ENCODE results near the gene PAQR6. TPM values are rescaled to one million over a fixed set of nuclear protein-coding genes. Genes with fewer than 3 reads are reported as not detected.
A peak's percentile ranks its signal among the peaks of the same experiment; 100 is the strongest.

PAQR6 gene
- total RNA-seq, 4 donors from 2014 or later: 4.5 to 18.5 (median 7.2) TPM

- DNase-seq (ENCODE audit: low spot score in 2 of 2): no peak
- Histone ChIP-seq H3K36me3 (peaks cover 15% of the 10 kb centered on the region), H3K9me3 (no peaks in the 10 kb centered on the region), H3K4me1 (peaks cover 19% of the 10 kb centered on the region), H3K27ac (no peak overlapping the region), H3K4me3 (no peak overlapping the region), H3K27me3 (no peaks in the 10 kb centered on the region)
- 82% methylated on average over 5 of the region's 5 CpGs for WGBS
- TF ChIP-seq POLR2A (IDR thresholded peaks at IDR 0.05) (no peak), CTCF (IDR thresholded peaks at IDR 0.05) (no peak), POLR2AphosphoS5 (IDR thresholded peaks at IDR 0.05) (no peak), EP300 (IDR thresholded peaks at IDR 0.05) (no peak)
These were observed 49.0 kb downstream of the PAQR6 start for GRCh38 chr1:156198831-156199349.

- Histone ChIP-seq H3K27ac (no peak overlapping the region), H3K27me3 (no peaks in the 10 kb centered on the region), H3K4me1 (peaks cover 24% of the 10 kb centered on the region), H3K4me3 (no peak overlapping the region), H3K36me3 (peaks cover 15% of the 10 kb centered on the region), H3K9me3 (no peaks in the 10 kb centered on the region)
- TF ChIP-seq EP300 (IDR thresholded peaks at IDR 0.05): no peak
- no peak for TF ChIP-seq POLR2A (IDR thresholded peaks at IDR 0.05)
- DNase-seq (ENCODE audit: low spot score in 2 of 2): no peak
- WGBS: 88% methylated on average over 1 of the region's 2 CpGs
These were observed 51.4 kb downstream of the PAQR6 start for GRCh38 chr1:156196445-156196844.

- Histone ChIP-seq H3K36me3 (peaks cover 15% of the 10 kb centered on the region), H3K27me3 (no peaks in the 10 kb centered on the region), H3K9me3 (no peaks in the 10 kb centered on the region), H3K27ac (no peak overlapping the region), H3K4me3 (no peak overlapping the region), H3K4me1 (peaks cover 24% of the 10 kb centered on the region)
- DNase-seq (ENCODE audit: low spot score in 2 of 2): no peak
- TF ChIP-seq POLR2AphosphoS5 (IDR thresholded peaks at IDR 0.05) (no peak), POLR2A (IDR thresholded peaks at IDR 0.05) (no peak), EP300 (IDR thresholded peaks at IDR 0.05) (no peak), CTCF (IDR thresholded peaks at IDR 0.05) (no peak)
- WGBS: 71% methylated on average over 4 of the region's 4 CpGs
These were observed 52.0 kb downstream of the PAQR6 start for GRCh38 chr1:156195853-156196252.

DNA sequence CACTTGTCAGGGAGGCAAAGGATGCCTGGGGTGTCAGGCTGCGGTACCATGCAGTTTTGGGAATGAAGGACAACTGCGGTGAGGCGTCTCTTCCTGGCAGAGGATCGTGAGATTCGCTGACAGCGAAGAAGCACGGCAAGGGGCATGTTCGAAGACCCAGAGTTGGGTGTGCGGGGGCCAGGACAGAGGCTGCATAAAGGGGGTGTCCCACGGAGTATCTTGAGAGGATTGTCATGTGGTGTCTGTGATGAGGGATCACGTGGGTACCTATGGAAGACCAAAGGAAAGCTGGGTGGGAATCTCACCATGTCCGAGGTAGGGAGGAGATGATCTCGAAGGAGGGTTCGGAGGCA is 53.6 kb downstream of the PAQR6 start:
- WGBS: 9% methylated on average over 13 of the region's 14 CpGs
- no peak for DNase-seq (ENCODE audit: low spot score in 2 of 2)
- no peaks in the 10 kb centered on the region for H3K9me3 ChIP-seq

DNA sequence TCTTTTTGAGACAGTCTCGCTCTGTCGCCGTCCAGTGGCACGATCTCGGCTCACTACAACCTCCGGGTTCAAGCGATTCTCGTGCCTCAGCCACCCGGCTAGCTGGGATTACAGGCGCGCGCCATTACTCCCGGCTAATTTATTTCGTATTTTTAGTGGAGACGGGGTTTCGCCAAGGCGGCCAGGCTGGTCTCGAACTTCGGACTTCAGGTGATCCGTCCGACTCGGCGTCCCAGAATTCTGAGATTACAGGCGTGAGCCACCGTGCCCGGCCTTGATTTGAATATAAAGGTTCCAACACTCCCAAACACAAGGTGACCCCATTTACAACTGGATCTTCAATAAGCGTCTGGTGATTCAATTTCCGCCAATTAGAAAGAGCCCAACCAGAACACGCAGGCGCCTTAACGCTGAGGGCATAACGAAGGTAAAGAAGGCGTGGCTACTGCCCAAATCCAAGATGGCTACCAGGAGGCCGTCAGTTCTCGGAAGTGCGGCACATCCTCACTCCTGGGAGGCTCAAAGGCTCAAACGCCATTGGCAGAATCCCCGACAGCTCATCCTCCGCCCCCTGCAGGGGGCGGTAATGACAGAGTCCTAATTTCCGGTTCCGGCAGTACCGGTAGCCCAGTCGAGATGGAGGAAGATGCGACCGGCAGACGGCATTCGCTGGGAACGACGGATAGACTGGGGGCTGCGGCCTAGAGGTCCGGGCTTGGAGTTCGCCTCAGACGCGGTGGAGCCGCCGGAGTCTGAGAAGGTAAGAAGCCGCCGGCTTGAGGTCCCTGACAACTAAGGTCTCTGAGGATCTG is 54.2 kb downstream of the PAQR6 start, which contains the start of gene SLC25A44:
SLC25A44 (plus strand) TSS at position 617 of the 812 bp plus-strand sequence. CDS start 5,744 bp downstream, outside the sequence.
- no peaks in the 10 kb centered on the region for H3K27me3 ChIP-seq
- H3K9me3 ChIP-seq: no peaks in the 10 kb centered on the region
- WGBS: 1% methylated on average over 55 of the region's 59 CpGs
- peak; percentile 98 for DNase-seq (ENCODE audit: low spot score in 2 of 2)
- no peaks in the 10 kb centered on the region for H3K36me3 ChIP-seq
- peak within 1 kb of the TSS; percentile 68 for H3K27ac ChIP-seq
- TF ChIP-seq POLR2AphosphoS5 (IDR thresholded peaks at IDR 0.05) (peak in 2 of 3 donors; percentile 49 to 91), CTCF (IDR thresholded peaks at IDR 0.05) (peak; percentile 48 to 61), POLR2A (IDR thresholded peaks at IDR 0.05) (no peak), EP300 (IDR thresholded peaks at IDR 0.05) (no peak)
- peaks cover 21% of the 10 kb centered on the region for H3K4me1 ChIP-seq
- H3K4me3 ChIP-seq: peak within 1 kb of the TSS; percentile 77

More for the DNA sequence above, 53.6 kb downstream of the PAQR6 start:
- Histone ChIP-seq H3K36me3 (peaks cover 2% of the 10 kb centered on the region), H3K4me3 (peak overlapping the region; percentile 77), H3K27ac (peak overlapping the region; percentile 38), H3K27me3 (no peaks in the 10 kb centered on the region), H3K4me1 (peaks cover 21% of the 10 kb centered on the region)
- no peak for TF ChIP-seq CTCF (IDR thresholded peaks at IDR 0.05)
- TF ChIP-seq POLR2AphosphoS5 (IDR thresholded peaks at IDR 0.05): no peak
- TF ChIP-seq EP300 (IDR thresholded peaks at IDR 0.05): no peak
- no peak for TF ChIP-seq POLR2A (IDR thresholded peaks at IDR 0.05)

Other genes starting within 250 kb of the PAQR6 start
- gene SSR2, start 227.1 kb downstream of the PAQR6 start, total RNA-seq: 100 to 1,000 TPM; 160 to 278 (median 240) TPM
- gene UBQLN4, start 194.3 kb downstream of the PAQR6 start, total RNA-seq: 10 to 100 TPM; 32.7 to 42.7 (median 39.8) TPM
- 10 to 100 TPM; 27.3 to 66.6 (median 57.7) TPM for gene LAMTOR2, start 193.3 kb downstream of the PAQR6 start, total RNA-seq
- gene RAB25, start 186.9 kb downstream of the PAQR6 start, total RNA-seq: 100 to 1,000 TPM; 150 to 284 (median 205) TPM
- 1 to 10 TPM in 2 of 4 donors, under 1 TPM in 2; 0.42 to 2.7 (median 1.0) TPM for gene MEX3A, start 165.6 kb downstream of the PAQR6 start, total RNA-seq
- 100 to 1,000 TPM; 574 to 977 (median 714) TPM for gene LMNA, start 133.3 kb downstream of the PAQR6 start, total RNA-seq
- 10 to 100 TPM; 43.8 to 61.2 (median 50.2) TPM for gene SEMA4A, start 94.5 kb downstream of the PAQR6 start, total RNA-seq
- gene SLC25A44, start 54.0 kb downstream of the PAQR6 start, total RNA-seq: 10 to 100 TPM; 15.1 to 20.4 (median 17.2) TPM
- gene PMF1, start 35.0 kb downstream of the PAQR6 start, total RNA-seq: 10 to 100 TPM; 42.7 to 74.3 (median 70.1) TPM
- gene BGLAP, start 5.9 kb downstream of the PAQR6 start, total RNA-seq: 1 to 10 TPM in 2 of 4 donors, not detected in 2; 1.2 to 4.4 TPM
- gene SMG5, start 34.8 kb upstream of the PAQR6 start, total RNA-seq: 100 to 1,000 TPM in 1 of 4 donors, 10 to 100 TPM in 3; 68.0 to 170 (median 76.6) TPM
- gene TMEM79, start 36.3 kb upstream of the PAQR6 start, total RNA-seq: 100 to 1,000 TPM in 2 of 4 donors, 10 to 100 TPM in 2; 81.0 to 120 (median 97.5) TPM
- 10 to 100 TPM; 35.5 to 78.1 (median 42.8) TPM for gene GLMP, start 47.6 kb upstream of the PAQR6 start, total RNA-seq
- not detected for gene VHLL, start 51.3 kb upstream of the PAQR6 start, total RNA-seq
- gene CCT3, start 90.2 kb upstream of the PAQR6 start, total RNA-seq: 100 to 1,000 TPM in 3 of 4 donors, 10 to 100 TPM in 1; 91.4 to 198 (median 149) TPM
- gene TSACC, start 90.5 kb upstream of the PAQR6 start, total RNA-seq: not detected
- 10 to 100 TPM in 1 of 4 donors, 1 to 10 TPM in 3; 7.4 to 14.8 (median 8.1) TPM for gene RHBG, start 121.2 kb upstream of the PAQR6 start, total RNA-seq